HepG2 (cell line): Measurements from ENCODE around the gene LAMB3. TPM values are rescaled to one million over a fixed set of nuclear protein-coding genes. Genes with fewer than 3 reads are reported as not detected.

ENCODE experiments used
- ATAC-seq: fragments of 200-7000 bp; cut with Tn5 transposase; 3 replicates; pipeline ENCODE4 v1.9.1; 2020; ENCODE audit warnings: mild to moderate bottlenecking, moderate library complexity
- BruUV-seq: library from RNA; stranded (reverse); fragments of 400-500 nt; replicated peaks from 2 replicates; lab custom pipeline; 2021; lab: Mats Ljungman, UMichigan
- CTCF ChIA-PET: fragments of 300-600 bp; formaldehyde crosslinking; extraction: SDS; loops from one replicate; lab custom pipeline; 2021; ENCODE audit warnings: low total read pairs, inconsistent platforms, low intra/inter-chr PET ratio; lab: Yijun Ruan, JAX
- POLR2A ChIA-PET: fragments of 350-600 bp; sonication (Branson Sonifier 250); formaldehyde crosslinking; loops from one replicate; lab custom pipeline; 2020; ENCODE audit warnings: antibody characterized with exemption, inconsistent platforms; lab: Yijun Ruan, JAX
- DNase-seq: peaks from one replicate; pipeline ENCODE4 v3.0.0-alpha.2; 2015; ENCODE audit warnings: low spot score
- FAIRE-seq: peaks from 3 replicates; lab custom pipeline; 2011; peaks lifted over from hg19 to GRCh38; lab: Jason Lieb, UNC
- H2AFZ ChIP-seq: one replicate; pipeline ENCODE4 v1.6.1; 2011; ENCODE audit warnings: low read length, inconsistent platforms
- H3K27ac ChIP-seq: fragments of 300-600 bp; 3 replicates; pipeline ENCODE4 v1.8.0; 2011; ENCODE audit warnings: mixed run types, mild to moderate bottlenecking, mixed read lengths, low read length, inconsistent platforms; ENCODE audit not compliant: insufficient read depth; ENCODE audit errors: extremely low read length
- H3K27me3 ChIP-seq, 2 experiments: fragments of 200-600 bp in 1 of 2; 2 replicates in 1 of 2; 3 replicates in 1 of 2; pipeline versions ENCODE4 v1.6.0 to v1.8.0; 2011; ENCODE audit warnings: low read length in 2 of 2, mild to moderate bottlenecking in 2 of 2, moderate library complexity in 2 of 2, inconsistent platforms in 1 of 2; ENCODE audit not compliant: insufficient read depth in 2 of 2, control insufficient read depth in 1 of 2
- H3K36me3 ChIP-seq, 2 experiments: fragments of 200-600 bp in 1 of 2; replicated peaks in 1 of 2; 2 replicates in 1 of 2; 3 replicates in 1 of 2; pipeline versions ENCODE4 v1.5.1 to v1.8.0; 2011; ENCODE audit warnings: low read length in 2 of 2, inconsistent platforms in 1 of 2; ENCODE audit not compliant: insufficient read depth in 2 of 2, control insufficient read depth in 1 of 2
- H3K4me1 ChIP-seq: 2 replicates; pipeline ENCODE4 v1.5.1; 2012; ENCODE audit warnings: low read length, inconsistent platforms; ENCODE audit not compliant: insufficient read depth
- H3K4me2 ChIP-seq: 2 replicates; pipeline ENCODE4 v1.6.0; 2011; ENCODE audit warnings: low read depth, low read length, inconsistent platforms
- H3K4me3 ChIP-seq, 3 experiments: fragments of 200-600 bp in 1 of 3; sonication (generic), shearing (Covaris generic) in 1 of 3; replicated peaks in 1 of 3; 2 replicates each; pipeline ENCODE4 v1.5.1; 2011 to 2016; ENCODE audit warnings: low read length in 3 of 3, inconsistent platforms in 2 of 3, low read depth in 2 of 3, mild to moderate bottlenecking in 2 of 3, control low read depth in 1 of 3, mixed read lengths in 1 of 3; ENCODE audit not compliant: insufficient read depth in 1 of 3
- H3K79me2 ChIP-seq: one replicate; pipeline ENCODE4 v1.6.1; 2011; ENCODE audit warnings: low read length, inconsistent platforms; ENCODE audit not compliant: insufficient read depth
- H3K9ac ChIP-seq: 2 replicates; pipeline ENCODE4 v1.6.0; 2011; ENCODE audit warnings: mild to moderate bottlenecking, low read depth, low read length, inconsistent platforms; ENCODE audit not compliant: insufficient read depth
- H3K9me3 ChIP-seq: 2 replicates; pipeline ENCODE4 v1.5.1; 2012; ENCODE audit warnings: mild to moderate bottlenecking, low read length
- H4K20me1 ChIP-seq: 2 replicates; pipeline ENCODE4 v1.6.0; 2011; ENCODE audit warnings: inconsistent platforms, mild to moderate bottlenecking, low read length, moderate library complexity; ENCODE audit not compliant: insufficient read depth
- AKAP8 ChIP-seq: sonication (generic); formaldehyde crosslinking; IDR thresholded peaks from 2 replicates; pipeline ENCODE4 v1.5.1; 2020; ENCODE audit warnings: mild to moderate bottlenecking, missing genetic modification reagents
- HMG20B ChIP-seq: conservative IDR thresholded peaks from 2 replicates; pipeline ENCODE4 v1.6.1; 2016; ENCODE audit warnings: missing genetic modification reagents, missing compliant biosample characterization
- TAF1 ChIP-seq: sonication (generic); formaldehyde crosslinking; IDR thresholded peaks from 2 replicates; pipeline ENCODE4 v1.4.0; 2020; ENCODE audit warnings: missing genetic modification reagents
- ZBTB37 ChIP-seq: sonication (generic); formaldehyde crosslinking; IDR thresholded peaks from 2 replicates; pipeline ENCODE4 v1.4.0; 2020; ENCODE audit warnings: mild to moderate bottlenecking, missing genetic modification reagents
- ZNF460 ChIP-seq: sonication (generic); formaldehyde crosslinking; IDR thresholded peaks from 2 replicates; pipeline ENCODE4 v1.5.1; 2020; ENCODE audit warnings: missing genetic modification reagents, mild to moderate bottlenecking, borderline replicate concordance
- ZNF468 ChIP-seq: sonication (generic); formaldehyde crosslinking; IDR thresholded peaks from 2 replicates; pipeline ENCODE4 v1.8.0; 2022; ENCODE audit warnings: mild to moderate bottlenecking, moderate library complexity, missing genetic modification reagents
- ZNF850 ChIP-seq: sonication (generic); formaldehyde crosslinking; conservative IDR thresholded peaks from 2 replicates; pipeline ENCODE4 v1.9.0; 2021; ENCODE audit warnings: mild to moderate bottlenecking, missing genetic modification reagents
- WGBS: methylation state at CpG from one replicate; pipeline ENCODE4 v1.1.6; 2017; ENCODE audit warnings: low lambda C conversion rate; 5-methylcytosine and 5-hydroxymethylcytosine counted together
- in situ Hi-C: cut with HindIII; loops from 2 replicates; pipeline ENCODE4 v1.10.0; 2017; ENCODE audit warnings: low pct_unique_long_range_greater_than_20kb; ENCODE audit not compliant: extremely low pct_ligation_motif_present
- intact Hi-C: fragments of 100-400 bp; cut with micrococcal nuclease; formaldehyde crosslinking; loops from one replicate; pipeline ENCODE4 v1.10.0; 2022; ENCODE audit not compliant: unreplicated experiment
- polyA plus RNA-seq, 8 experiments: library from polyadenylated mRNA; depleted of rRNA in 3 of 8; stranded (reverse) in 7 of 8; unstranded in 1 of 8; fragments of >200 nt; fragmentation: Illumina TruSeq in 4 of 8; extraction: Trizol in 4 of 8; gene quantifications; 2 replicates each; pipeline versions ENCODE4 v1.2.1 to v1.2.3, GENCODE V29; 2011 to 2016; ENCODE audit warnings: low read depth in 4 of 8, missing spikeins in 1 of 8, mixed read lengths in 1 of 8; ENCODE audit not compliant: insufficient read depth in 1 of 8
- total RNA-seq, 5 experiments: library from RNA; depleted of rRNA; stranded (reverse); fragments of >200 nt; fragmentation: Illumina TruSeq; extraction: Trizol; gene quantifications; 2 replicates each; pipeline ENCODE4 v1.2.3, GENCODE V29; 2016; ENCODE audit warnings: low read depth in 1 of 5

LAMB3 gene
- total and polyA plus RNA-seq, 2 of the 13 experiments (the other 11 are each of a cell fraction or from before 2014, with no cell fraction given), result 0.18 to 0.24 TPM

- DNase-seq, result no peak
- Histone ChIP-seq H3K27ac (no peak overlapping the region), H3K9me3 (no peaks in the 10 kb centered on the region), H3K9ac (no peak overlapping the region), H4K20me1 (no peaks in the 10 kb centered on the region), H3K27me3 (no peaks in the 10 kb centered on the region; a peak in 1 of 5 replicates), H3K79me2 (no peaks in the 10 kb centered on the region), H3K36me3 (no peaks in the 10 kb centered on the region), H3K4me2 (no peak overlapping the region), H3K4me1 (peaks cover 9% of the 10 kb centered on the region), H2AFZ (no peak overlapping the region), H3K4me3 (no peak overlapping the region)
- in situ Hi-C loops, result no loop called here
- CTCF ChIA-PET, result no interaction called here
- TF ChIP-seq HMG20B (CRISPR knock-in tag) (no peak), ZNF850 (CRISPR knock-in tag) (no peak), AKAP8 (no peak), ZBTB37 (CRISPR knock-in tag) (no peak), TAF1 (CRISPR knock-in tag) (no peak), ZNF468 (CRISPR knock-in tag) (no peak), ZNF460 (CRISPR knock-in tag) (no peak)
- POLR2A ChIA-PET, result no interaction called here
- 73% methylated on average over 16 of the region's 24 CpGs for whole genome bisulfite sequencing
- ATAC-seq, result no peak
- intact Hi-C loops, result no loop called here
- BruUV-seq, result no TSS peak
- FAIRE-seq, result no peak
Observed at GRCh38 chr1:209622841-209623829, 29.1 kb downstream of the LAMB3 start.
